Stimulated activated CD8-positive, alpha-beta memory T cell treated with anti-CD3 and anti-CD28 coated beads, Interleukin-15, amount 100 ng/mL, for 1 hour (primary cell): ENCODE data around the gene PAMR1.
"Not testable (repeated sequence)": the region's sequence is repeated elsewhere in the genome, so short reads cannot be mapped to it uniquely, and the experiment has no call there.

Experiments used
- DNase-seq: peaks from one replicate; pipeline ENCODE4 v3.0.0-alpha.2; 2020; ENCODE audit warnings: low read depth

The PAMR1 gene, protein sequence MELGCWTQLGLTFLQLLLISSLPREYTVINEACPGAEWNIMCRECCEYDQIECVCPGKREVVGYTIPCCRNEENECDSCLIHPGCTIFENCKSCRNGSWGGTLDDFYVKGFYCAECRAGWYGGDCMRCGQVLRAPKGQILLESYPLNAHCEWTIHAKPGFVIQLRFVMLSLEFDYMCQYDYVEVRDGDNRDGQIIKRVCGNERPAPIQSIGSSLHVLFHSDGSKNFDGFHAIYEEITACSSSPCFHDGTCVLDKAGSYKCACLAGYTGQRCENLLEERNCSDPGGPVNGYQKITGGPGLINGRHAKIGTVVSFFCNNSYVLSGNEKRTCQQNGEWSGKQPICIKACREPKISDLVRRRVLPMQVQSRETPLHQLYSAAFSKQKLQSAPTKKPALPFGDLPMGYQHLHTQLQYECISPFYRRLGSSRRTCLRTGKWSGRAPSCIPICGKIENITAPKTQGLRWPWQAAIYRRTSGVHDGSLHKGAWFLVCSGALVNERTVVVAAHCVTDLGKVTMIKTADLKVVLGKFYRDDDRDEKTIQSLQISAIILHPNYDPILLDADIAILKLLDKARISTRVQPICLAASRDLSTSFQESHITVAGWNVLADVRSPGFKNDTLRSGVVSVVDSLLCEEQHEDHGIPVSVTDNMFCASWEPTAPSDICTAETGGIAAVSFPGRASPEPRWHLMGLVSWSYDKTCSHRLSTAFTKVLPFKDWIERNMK

GRCh38 chr11:35525501-35526175 lies at the start of gene PAMR1:
TSS of gene PAMR1 (minus strand) at chr11:35525616. CDS start at chr11:35525585, 31 bp downstream.
- no peak for DNase-seq

DNA sequence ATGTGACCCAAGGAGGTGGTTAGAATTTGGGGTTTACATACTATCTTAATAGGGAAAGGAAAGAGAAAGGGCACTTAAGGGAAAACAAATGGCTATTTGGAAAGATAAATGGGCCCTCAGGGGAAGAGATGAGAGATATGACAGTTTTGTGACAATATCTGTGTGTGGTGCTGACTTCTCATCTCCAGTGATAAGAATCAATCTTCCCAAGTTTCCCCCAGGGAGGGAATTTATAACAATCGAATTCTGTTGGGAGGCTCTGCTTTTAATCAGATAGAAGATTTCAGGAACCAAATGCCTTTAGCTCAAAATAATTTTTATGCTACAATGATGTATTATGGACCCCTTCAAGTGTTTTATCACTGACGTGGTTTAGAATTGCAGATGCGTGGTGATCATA lies 46.3 kb upstream of the PAMR1 start:
- DNase-seq, result no peak

DNA sequence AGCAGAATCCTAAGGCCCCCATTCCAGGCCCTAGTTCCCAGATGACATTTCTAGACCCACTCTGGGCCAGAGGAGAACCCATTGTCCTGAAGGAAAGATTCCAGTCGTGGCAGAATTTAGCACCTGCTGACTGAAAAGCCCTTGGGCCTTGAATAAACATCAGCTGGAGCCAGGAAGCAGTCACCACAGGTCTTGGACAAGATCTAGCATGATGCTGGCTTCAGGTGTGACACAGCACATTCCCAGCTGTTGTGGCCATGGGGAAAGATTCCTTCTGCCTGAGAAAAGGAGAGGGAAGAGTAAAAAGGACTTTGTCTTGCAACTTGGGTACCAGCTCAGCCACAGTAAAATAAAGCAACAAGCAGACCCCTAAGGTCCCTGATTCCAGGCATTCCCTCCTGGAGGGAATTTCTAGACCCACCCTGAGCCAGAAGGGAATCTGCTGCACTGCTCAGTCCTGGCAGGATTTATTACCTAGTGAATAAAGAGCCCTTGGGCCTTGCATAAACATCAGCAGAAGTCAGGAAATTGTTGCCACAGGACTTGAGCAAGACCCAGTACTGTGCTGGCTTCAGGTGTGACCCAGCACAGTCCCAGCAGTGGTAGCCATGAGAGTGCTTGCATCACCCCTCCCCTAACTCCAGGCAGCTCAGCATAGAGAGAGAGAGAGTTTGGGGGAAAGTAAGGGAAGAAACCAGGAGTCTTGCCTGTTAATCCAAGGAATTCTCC lies 42.5 kb upstream of the PAMR1 start:
- no peak for DNase-seq

GRCh38 chr11:35566885-35567284 lies 41.5 kb upstream of the PAMR1 start:
- DNase-seq, result no peak

- no peak for DNase-seq
These were observed 40.8 kb upstream of the PAMR1 start for GRCh38 chr11:35566181-35566580.

DNA sequence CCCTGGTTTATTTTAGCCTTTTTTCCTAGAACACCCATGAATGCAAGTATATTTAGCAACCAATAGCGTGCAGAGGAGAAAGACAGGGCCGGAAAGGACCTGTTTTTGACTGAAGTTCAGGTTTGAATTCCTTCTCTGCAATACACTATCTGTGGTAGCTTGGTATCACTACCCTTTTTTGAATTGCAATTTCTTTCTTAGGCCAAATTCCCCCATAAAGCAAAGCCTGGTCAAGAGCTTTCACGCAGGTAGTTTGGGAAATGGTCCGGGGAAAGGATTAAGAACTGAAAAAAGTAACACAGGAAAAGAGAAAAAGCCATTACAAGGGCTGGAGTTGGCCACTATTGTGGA lies 38.8 kb upstream of the PAMR1 start:
- no peak for DNase-seq

- no peak for DNase-seq
These were observed 38.2 kb upstream of the PAMR1 start for GRCh38 chr11:35563484-35564244.

GRCh38 chr11:35559949-35560348 lies 34.5 kb upstream of the PAMR1 start:
- no peak for DNase-seq

DNA sequence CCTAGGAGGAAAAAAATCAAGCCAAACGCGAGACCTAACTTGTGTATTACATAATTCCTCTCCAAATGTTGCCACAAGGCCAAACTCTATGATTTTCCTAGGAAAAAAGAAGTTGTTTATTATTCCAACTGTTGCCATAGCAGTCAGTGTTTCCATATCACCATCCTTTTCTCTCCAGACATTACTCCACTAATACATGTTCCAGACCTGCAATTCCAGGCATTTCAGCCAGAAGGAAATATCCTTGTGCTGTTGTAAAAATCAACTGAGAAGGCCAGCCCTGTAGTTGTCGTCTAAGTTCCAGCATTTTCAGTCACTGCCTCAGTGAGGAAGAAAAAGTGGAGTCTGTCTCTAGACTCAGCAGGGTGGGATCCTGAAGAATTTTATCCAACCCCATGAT lies 33.1 kb upstream of the PAMR1 start:
- DNase-seq, result no peak

GRCh38 chr11:35555488-35555887 lies 30.1 kb upstream of the PAMR1 start:
- no peak for DNase-seq

DNA sequence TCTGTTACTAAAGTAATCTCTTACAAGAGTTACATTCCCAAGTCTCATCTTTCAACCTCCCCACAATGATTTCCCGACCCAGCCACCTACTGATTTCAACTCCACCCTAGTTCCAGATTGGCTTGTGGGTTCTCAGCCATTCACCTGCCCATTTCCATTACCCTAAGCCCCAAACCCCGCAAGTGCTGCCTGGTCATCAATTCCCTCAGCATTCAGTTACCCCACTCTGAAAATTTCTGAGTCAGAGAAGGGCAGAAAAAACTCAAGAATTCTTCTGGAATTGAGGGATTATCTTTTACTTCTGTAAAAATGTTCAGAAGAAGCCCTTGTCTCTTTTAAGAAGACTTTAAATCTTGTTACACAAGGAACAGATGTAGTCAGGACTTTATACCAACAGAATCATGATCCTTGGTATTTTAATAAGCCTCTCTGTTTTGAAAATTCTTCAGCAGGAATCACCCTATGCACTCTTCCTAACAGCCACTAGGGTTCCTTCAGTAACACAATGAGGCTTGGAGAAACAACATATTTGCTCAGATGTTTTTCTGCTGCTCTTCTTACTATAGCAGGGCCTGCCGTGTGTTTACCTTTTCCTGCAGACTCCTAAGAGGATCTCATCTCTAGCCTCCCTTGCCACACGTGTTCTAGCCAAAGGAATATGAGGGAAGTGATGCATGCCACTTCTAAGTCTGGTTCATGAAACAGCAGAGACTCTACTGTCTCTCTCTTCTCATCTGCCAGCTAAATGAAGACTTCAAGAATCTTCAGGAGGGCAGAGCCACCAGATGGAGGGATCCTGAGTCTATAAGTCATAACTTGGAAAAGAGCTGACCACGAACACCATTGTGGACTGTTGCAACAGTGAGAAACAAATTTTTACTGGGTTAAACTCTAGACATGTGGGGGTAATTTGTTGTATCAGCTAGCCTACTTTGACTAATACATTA lies 29.3 kb upstream of the PAMR1 start:
- DNase-seq, result no peak

DNA sequence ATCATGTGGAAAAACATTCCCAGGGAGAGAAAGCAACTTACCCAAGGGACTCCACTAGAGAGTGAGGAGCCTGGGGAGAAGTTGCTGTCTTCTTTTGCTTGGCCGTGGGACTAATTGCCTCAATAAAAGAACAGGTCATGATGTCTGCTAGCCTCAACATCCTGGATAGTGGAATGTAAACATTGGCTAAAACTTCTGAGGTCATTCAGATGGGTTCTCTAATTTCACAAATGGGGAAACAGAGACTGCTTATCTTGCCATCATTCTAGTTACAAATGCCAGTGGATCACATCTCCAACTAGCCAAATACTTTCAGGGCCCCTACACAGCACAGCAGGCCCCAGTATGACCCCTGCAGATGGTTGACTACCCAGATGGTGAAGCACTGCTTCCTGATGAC lies 28.4 kb upstream of the PAMR1 start:
- DNase-seq, result no peak

- DNase-seq, result no peak
These were observed 27.6 kb upstream of the PAMR1 start for GRCh38 chr11:35553021-35553420.

- no peak for DNase-seq
These were observed 27.2 kb upstream of the PAMR1 start for GRCh38 chr11:35552616-35553015.

- no peak for DNase-seq
These were observed 25.1 kb upstream of the PAMR1 start for GRCh38 chr11:35550374-35551036.

DNA sequence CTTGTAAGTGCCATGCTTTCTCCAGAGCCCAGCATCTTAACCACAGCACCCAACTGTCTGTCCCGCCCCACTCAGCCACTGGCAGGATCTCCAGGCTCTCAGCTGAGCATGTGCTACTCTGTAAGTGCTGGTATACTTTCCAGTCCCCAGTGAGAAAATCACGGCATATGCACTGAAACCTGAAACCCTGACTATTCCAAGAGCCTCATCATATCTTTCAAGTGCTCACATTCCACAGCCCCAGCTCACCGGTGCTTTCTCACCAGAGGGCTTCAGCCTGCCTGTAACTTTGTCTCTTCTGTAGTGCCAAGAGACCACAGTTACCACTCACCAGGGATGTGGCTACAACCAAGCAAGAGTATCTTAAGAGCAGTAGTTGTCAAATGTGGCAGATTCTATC lies 24.4 kb upstream of the PAMR1 start:
- DNase-seq, result no peak

DNA sequence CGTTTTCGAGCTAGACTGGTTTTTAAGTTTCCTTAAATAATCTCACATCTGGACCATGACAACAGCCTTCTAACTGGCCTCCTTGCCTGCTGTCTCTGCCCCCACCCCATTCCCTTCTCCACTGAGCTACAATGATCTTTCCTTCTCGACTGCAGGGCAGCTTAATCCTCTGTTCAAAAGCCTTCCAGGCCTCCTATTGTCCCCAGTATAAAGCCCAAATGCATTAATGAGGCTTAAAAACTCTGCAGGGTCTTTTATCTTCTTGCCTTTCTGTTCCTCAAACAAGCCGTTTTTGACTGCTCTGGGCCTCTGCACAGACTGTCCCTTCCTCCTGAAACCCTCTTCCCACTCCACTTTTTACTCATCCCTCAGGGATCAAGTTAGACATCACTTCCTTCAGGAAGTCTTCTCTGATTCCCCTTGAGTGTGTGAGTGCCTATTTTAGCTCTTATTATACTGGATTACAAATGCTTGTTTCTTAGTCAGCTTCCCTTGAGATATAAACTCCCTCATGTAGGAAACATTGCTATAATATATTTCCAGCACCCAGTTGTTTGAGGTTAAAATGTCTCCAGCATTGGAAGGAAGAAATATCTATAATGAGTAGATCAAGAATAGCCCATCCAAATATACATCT lies 23.6 kb upstream of the PAMR1 start:
- no peak for DNase-seq

- not testable (repeated sequence) for DNase-seq
These were observed 22.6 kb upstream of the PAMR1 start for GRCh38 chr11:35547995-35548394.

DNA sequence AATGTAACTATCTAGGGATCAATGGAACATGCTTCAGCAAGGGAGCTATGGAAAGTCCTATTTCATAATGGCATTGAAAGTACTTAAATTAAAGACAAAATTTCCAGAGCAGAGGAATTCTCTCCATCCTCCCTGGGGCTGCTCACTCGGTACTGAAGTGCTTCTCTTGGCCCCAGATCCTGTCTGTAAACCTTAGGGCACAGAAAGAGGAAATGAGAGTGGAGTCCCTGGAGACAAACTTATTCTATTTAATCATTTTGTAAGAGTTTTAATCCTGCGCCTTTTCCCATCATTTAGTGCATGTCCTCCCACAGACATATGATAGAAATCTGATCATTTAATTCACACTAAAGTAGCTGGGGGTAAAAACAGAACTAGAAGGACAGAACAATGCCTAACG lies 20.9 kb upstream of the PAMR1 start:
- DNase-seq, result no peak
